Heart right ventricle (tissue), 16 donors: ENCODE results near the gene FBXO15. TPM values are rescaled to one million over a fixed set of nuclear protein-coding genes. Genes with fewer than 3 reads are reported as not detected.

ENCODE experiments used
- ATAC-seq, 8 donors: fragments of 200-7000 bp; cut with Tn5 transposase; one replicate each; pipeline ENCODE4 v1.9.1; 2020; ENCODE audit warnings: mild to moderate bottlenecking in 8 of 8, moderate library complexity in 8 of 8, moderate number of reproducible peaks in 1 of 8
- DNase-seq, 2 donors: peaks; one replicate each; pipeline ENCODE4 v3.0.0-alpha.2; 2020
- H3K27ac ChIP-seq, 10 donors: fragments of 200-600 bp; sonication (generic) in 2 of 10; one replicate each; pipeline versions ENCODE4 v1.5.0 to v1.8.0; 2020 to 2022; ENCODE audit warnings: mild to moderate bottlenecking in 3 of 10
- H3K27me3 ChIP-seq, 7 donors: fragments of 200-600 bp; one replicate each; pipeline ENCODE4 v1.8.0; 2021 to 2022; ENCODE audit warnings: mild to moderate bottlenecking in 2 of 7
- H3K36me3 ChIP-seq, 9 donors: fragments of 200-600 bp; sonication (generic) in 1 of 9; one replicate each; pipeline versions ENCODE4 v1.5.0 to v1.8.0; 2020 to 2022; ENCODE audit warnings: mild to moderate bottlenecking in 2 of 9
- H3K4me1 ChIP-seq, 9 donors: fragments of 200-600 bp; sonication (generic) in 1 of 9; one replicate each; pipeline versions ENCODE4 v1.5.0 to v1.8.0; 2020 to 2022; ENCODE audit warnings: mild to moderate bottlenecking in 4 of 9
- H3K4me3 ChIP-seq, 10 donors: fragments of 200-600 bp; sonication (generic) in 2 of 10; one replicate each; pipeline versions ENCODE4 v1.5.0 to v1.8.0; 2020 to 2022; ENCODE audit warnings: mild to moderate bottlenecking in 7 of 10, moderate library complexity in 2 of 10
- H3K9me3 ChIP-seq, 11 donors: fragments of 200-600 bp in 10 of 11; sonication (generic) in 2 of 11; one replicate each; pipeline versions ENCODE4 v1.5.0 to v1.8.0; 2013 to 2022; ENCODE audit warnings: mild to moderate bottlenecking in 2 of 11, control low read depth in 1 of 11, moderate library complexity in 1 of 11
- WGBS, 2 donors: extraction: QIAGEN DNeasy Blood & Tissue Kit; methylation state at CpG; one replicate each; pipeline ENCODE4 v1.1.7; 2013; ENCODE audit warnings: inconsistent platforms in 1 of 2; 5-methylcytosine and 5-hydroxymethylcytosine counted together
- intact Hi-C, 10 donors: fragments of 100-400 bp; cut with DNase I; formaldehyde crosslinking; loops; one replicate each; pipeline versions ENCODE4 v1.11.1 to v1.14.2; 2022
- polyA plus RNA-seq, 2 donors: library from polyadenylated mRNA; stranded (reverse); fragments of 200-250 nt; gene quantifications; one replicate each; pipeline ENCODE4 v1.2.3, GENCODE V29; 2013
- total RNA-seq, 10 donors: library from RNA; stranded (reverse); fragmentation: NEBNext Ultra II Directional in 3 of 10; extraction: Animal tissue kit (Norgen Biotek cat#: 25700) in 3 of 10; gene quantifications; one replicate each; pipeline versions ENCODE4 v1.2.1 to v1.2.4, GENCODE V29; 2021 to 2023
- TF ChIP-seq, protein P1 (sequence below), 9 donors: fragments of 200-600 bp; sonication (generic) in 2 of 9; IDR thresholded peaks; one replicate each; pipeline versions ENCODE4 v1.5.0 to v1.8.0; 2021 to 2022; ENCODE audit warnings: antibody characterized with exemption in 9 of 9, mild to moderate bottlenecking in 5 of 9, moderate library complexity in 1 of 9
- donor health status: Arrhythmogenic right ventricular cardiomyopathy.
- donor health status: ischemic (EF 13 %, LVEDD 7.1; RV severe dilation, severe dysfunction).
- donor health status: healthy with polysubstance abuse.
- donor health status: DM: no; HTN: yes; CAD: no.
- donor health status: DM: no; HTN: no; CAD: no.
- donor health status: ischemic (EF 25% LVEDD 6.9; RV normal size, moderate dysfunction).
- donor health status: ischemic (EF 25% LVEDD 5.7; RV mildly dilated, moderate dysfunction).
- donor health status: healthy.
- donor health status: DM: yes; HTN: yes; CAD: no.
- donor health status: Ischemic cardiomyopathy.
- donor health status: ischemic (EF 35%, LVEDD 5.7; RV mildly dilated, moderate dysfunction).
- donor health status: nonischemic (EF 11% LVEDD 7.7; RV severe dilation, severe dysfunction).
- donor health status: DM: yes; HTN: yes; CAD: no.
- donor health status: PGD.
- donor health status: ischemic (EF 29% LVEDD 5.4; RV normal size, mild dysfunction).
- donor health status: nonischemic (EF 23%, LVEDD 6.1; RV moderate dilation, normal function).

FBXO15 gene
- total and polyA plus RNA-seq, 12 donors: 0.14 to 1.3 (median 0.38) TPM; not detected in 3

DNA sequence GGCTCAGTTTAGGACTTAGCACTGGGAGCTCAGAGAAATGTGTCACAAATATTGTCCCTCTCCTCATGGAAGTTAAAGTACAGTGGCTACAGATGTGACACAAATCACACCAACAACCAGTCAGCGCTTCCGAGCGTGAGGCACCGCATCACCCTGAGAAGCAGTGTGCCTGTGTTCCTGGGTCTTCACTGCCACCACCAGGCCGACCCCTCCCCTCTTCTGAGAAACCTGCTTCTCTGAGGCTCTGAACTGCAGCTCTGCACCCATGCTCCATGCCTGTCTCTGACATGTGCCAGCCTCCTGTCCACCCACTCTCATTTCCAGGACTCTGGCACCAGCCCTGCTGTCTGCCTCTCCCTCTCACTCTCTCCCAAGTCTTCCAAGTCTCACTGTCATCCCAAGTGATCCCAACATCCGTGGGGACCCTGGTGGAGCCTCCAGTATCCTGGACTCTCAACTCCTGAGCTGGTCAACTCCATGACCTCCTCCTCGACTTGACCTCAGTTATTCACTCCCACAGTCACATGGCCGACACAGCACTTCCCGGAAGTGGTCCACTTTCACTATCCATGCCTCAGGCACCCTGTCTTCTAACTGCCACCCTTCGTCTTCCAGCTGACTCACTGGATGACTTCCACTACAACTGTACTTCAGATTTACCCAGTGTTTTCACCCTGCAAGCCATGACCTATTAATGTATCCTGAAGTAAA, 73.5 kb downstream of the FBXO15 start:
- no peak overlapping the region for H3K27ac ChIP-seq
- intact Hi-C loops: no loop called here
- ATAC-seq: no peak
- TF ChIP-seq, protein P1, sequence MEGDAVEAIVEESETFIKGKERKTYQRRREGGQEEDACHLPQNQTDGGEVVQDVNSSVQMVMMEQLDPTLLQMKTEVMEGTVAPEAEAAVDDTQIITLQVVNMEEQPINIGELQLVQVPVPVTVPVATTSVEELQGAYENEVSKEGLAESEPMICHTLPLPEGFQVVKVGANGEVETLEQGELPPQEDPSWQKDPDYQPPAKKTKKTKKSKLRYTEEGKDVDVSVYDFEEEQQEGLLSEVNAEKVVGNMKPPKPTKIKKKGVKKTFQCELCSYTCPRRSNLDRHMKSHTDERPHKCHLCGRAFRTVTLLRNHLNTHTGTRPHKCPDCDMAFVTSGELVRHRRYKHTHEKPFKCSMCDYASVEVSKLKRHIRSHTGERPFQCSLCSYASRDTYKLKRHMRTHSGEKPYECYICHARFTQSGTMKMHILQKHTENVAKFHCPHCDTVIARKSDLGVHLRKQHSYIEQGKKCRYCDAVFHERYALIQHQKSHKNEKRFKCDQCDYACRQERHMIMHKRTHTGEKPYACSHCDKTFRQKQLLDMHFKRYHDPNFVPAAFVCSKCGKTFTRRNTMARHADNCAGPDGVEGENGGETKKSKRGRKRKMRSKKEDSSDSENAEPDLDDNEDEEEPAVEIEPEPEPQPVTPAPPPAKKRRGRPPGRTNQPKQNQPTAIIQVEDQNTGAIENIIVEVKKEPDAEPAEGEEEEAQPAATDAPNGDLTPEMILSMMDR (IDR thresholded peaks at IDR 0.05): no peak
- peaks cover 0 to 3% (median 0%) of the 10 kb centered on the region in 9 donors for H3K4me1 ChIP-seq
- H3K27me3 ChIP-seq: no peaks in the 10 kb centered on the region
- WGBS, 2 donors: 77 to 81% methylated on average over 10 of the region's 10 CpGs
- no peak overlapping the region for H3K4me3 ChIP-seq
- H3K9me3 ChIP-seq: no peaks in the 10 kb centered on the region
- no peaks in the 10 kb centered on the region for H3K36me3 ChIP-seq
- no peak for DNase-seq

DNA sequence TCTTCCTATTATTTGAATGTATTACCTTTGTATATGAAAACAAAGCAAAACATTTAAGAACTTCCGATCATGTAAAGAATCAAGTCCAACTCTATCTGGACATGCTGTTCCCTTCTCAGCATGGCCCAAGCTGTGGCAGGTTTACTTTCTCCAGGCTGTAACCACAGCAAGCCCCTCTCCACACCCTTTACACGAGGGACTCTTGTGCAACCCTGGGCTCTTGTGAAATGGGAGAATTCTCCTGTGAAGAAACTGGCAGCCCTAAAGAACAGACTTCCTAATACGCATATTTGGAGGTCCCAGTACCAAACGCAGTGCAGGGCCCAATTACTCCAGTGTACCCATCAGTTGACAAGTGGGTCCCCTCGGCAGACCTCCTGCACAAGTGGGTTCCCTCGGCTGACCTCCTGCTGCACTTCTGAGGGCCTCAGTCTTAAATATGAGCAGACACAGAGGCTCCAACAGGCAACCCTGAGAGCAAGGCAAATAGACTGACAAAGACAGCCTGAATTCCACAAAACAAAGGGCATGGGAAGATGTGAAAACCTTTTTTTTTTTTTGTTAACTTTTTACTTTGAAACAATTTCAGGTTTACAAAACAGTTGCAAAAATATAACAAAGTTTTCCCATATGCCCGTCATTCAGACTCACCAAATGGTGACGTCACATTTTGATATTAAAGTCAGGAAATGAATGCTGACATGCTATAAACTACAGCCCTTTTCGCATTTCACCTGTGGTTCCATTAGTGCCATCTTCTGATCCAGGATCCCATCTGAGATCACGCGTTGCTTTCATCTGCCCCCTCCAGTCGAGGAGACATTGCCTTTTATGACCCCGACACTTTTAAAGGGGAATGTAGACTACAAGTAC, 78.2 kb downstream of the FBXO15 start:
- H3K36me3 ChIP-seq: no peaks in the 10 kb centered on the region
- H3K4me1 ChIP-seq: peaks cover 0 to 4% (median 0%) of the 10 kb centered on the region in 9 donors
- H3K4me3 ChIP-seq: no peak overlapping the region
- intact Hi-C loops: no loop called here
- no peaks in the 10 kb centered on the region for H3K9me3 ChIP-seq
- peaks cover 0 to 5% (median 0%) of the 10 kb centered on the region in 7 donors for H3K27me3 ChIP-seq
- WGBS, 2 donors: 77 to 86% methylated on average over 13 of the region's 13 CpGs
- DNase-seq (no peak), ATAC-seq (no peak)
- TF ChIP-seq, protein P1 (IDR thresholded peaks at IDR 0.05): no peak
- no peak overlapping the region for H3K27ac ChIP-seq

DNA sequence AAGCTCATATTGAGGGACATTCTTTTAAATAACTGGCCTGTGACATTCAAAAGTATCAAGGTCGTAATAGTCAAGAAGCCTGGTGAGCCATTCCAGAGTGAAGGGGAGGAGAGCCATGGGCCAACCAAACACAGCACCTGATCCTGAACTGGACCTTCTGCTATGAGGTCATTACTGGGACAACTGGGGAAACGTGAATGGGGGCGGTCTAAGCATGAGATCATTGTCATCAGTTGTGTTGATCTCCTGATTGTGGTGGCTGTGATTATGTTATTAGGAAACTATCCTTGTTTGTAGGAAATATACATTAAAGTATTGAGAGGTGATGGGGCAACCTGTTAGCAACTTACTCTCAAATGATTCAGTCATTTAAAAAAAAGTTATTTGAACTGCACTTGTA, 79.3 kb downstream of the FBXO15 start:
- Histone ChIP-seq H3K36me3 (no peaks in the 10 kb centered on the region), H3K9me3 (no peaks in the 10 kb centered on the region), H3K4me1 (peaks cover 0 to 4% (median 0%) of the 10 kb centered on the region in 9 donors), H3K4me3 (no peak overlapping the region), H3K27ac (no peak overlapping the region), H3K27me3 (peaks cover 0 to 5% (median 0%) of the 10 kb centered on the region in 7 donors)
- WGBS, 2 donors: 77 to 79% methylated on average over 3 of the region's 3 CpGs
- DNase-seq (no peak), ATAC-seq (no peak)
- TF ChIP-seq, protein P1 (IDR thresholded peaks at IDR 0.05): no peak
- intact Hi-C loops: no loop called here

DNA sequence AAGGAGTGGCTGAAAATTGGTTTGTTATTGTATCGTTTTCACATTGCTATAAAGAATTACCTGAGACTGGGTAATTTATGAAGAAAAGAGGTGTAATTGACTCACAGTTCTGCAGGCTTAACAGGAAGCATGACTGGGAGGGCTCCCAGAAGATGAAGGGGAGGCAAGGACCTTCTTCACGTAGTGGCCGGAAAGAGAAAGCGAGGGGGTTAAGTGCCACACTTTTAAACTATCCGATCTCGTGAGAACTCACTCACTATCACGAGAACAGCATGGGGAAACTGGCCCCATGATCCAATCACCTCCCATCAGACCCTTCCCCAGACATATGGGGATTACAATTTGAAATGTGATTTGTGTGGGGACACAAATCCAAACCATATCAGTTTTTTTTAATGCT, 81.6 kb downstream of the FBXO15 start:
- intact Hi-C loops: no loop called here
- H3K27me3 ChIP-seq: peaks cover 0 to 9% (median 0%) of the 10 kb centered on the region in 7 donors
- WGBS, 2 donors: 71 to 76% methylated on average over 7 of the region's 7 CpGs
- H3K36me3 ChIP-seq: no peaks in the 10 kb centered on the region
- no peak overlapping the region for H3K4me3 ChIP-seq
- peaks cover 0 to 4% (median 0%) of the 10 kb centered on the region in 9 donors for H3K4me1 ChIP-seq
- TF ChIP-seq, protein P1 (IDR thresholded peaks at IDR 0.05): no peak
- H3K27ac ChIP-seq: no peak overlapping the region
- no peaks in the 10 kb centered on the region for H3K9me3 ChIP-seq
- DNase-seq (no peak), ATAC-seq (no peak)
